ENCODE results near the gene P2RX4. TPM values are rescaled to one million over a fixed set of nuclear protein-coding genes. Genes with fewer than 3 reads are reported as not detected.
A peak's percentile ranks its signal among the peaks of the same experiment; 100 is the strongest.
"Not testable (repeated sequence)": the region's sequence is repeated elsewhere in the genome, so short reads cannot be mapped to it uniquely, and the experiment has no call there.

Gene P2RX4
- total and polyA plus RNA-seq, 12 donors = 13.3 to 114 (median 34.4) TPM

DNA sequence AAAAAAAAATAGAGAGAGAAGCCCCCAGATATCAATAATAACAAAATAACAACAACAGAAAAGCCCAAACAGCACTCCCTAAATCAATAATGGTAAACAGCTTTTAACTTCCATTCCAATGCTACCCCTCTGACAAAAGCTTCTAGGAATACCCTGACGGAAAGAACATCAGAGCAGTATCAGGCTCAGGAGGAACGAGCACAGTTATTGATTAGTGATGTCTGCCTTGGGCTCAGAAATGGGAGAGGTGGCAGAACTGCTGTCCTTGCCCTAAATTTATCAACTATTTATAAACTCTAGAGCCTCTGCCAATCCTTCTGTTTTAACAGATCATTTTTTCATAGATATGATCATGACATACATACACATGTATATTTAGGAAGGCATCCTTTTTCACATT, 41.9 kb downstream of the P2RX4 start:
- TF ChIP-seq CTCF (IDR thresholded peaks at IDR 0.05) = no peak
- Histone ChIP-seq H3K4me3 (no peak overlapping the region), H3K27ac (no peak overlapping the region), H3K27me3 (no peaks in the 10 kb centered on the region), H3K36me3 (replicated peaks in 1 of 2) (peaks cover 0 to 57% of the 10 kb centered on the region in 2 donors), H3K4me1 (replicated peaks in 1 of 2) (no peaks in the 10 kb centered on the region), H3K9me3 (replicated peaks in 1 of 3) (no peaks in the 10 kb centered on the region)
- intact Hi-C loops (cut with DNase I) = no loop called here
- DNase-seq = no peak
- 61 to 94% (median 70%) methylated on average over 2 of the region's 2 CpGs for WGBS, 4 donors

DNA sequence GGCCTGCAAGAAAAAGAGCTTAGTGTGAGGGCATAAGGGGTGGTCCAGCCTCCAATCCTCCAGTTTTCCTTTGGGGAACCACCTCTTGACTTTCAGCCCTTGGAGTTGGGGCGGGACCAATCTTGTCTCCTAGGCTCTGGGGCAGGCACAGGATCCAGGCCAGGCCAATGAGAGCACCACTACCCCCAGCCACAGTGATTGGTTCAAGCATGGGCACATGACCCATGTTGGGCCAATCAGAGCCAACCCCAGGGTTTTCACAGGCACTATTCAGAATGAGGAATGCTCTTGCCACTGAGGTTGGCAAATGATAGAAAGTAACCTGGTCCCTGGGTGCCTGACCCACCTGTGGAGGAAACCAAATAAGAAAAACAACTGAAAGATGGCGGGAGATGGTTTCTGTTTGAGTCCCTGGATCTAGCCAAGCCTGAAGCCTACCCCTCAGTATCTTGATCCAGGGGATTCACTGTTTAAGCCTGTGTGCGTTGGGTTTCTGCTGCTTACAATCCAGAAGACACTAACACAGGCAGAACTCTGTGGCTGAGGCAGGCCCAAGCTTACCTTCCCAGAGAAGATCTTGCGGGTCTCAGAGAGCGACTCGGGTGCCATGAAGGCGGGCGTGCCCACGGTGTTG, 42.9 kb downstream of the P2RX4 start:
- no peak for DNase-seq
- Histone ChIP-seq H3K4me1 (replicated peaks in 1 of 2) (no peaks in the 10 kb centered on the region), H3K27me3 (no peaks in the 10 kb centered on the region), H3K27ac (no peak overlapping the region), H3K9me3 (replicated peaks in 1 of 3) (no peaks in the 10 kb centered on the region), H3K36me3 (replicated peaks in 1 of 2) (peaks cover 0 to 57% of the 10 kb centered on the region in 2 donors), H3K4me3 (no peak overlapping the region)
- intact Hi-C loops (cut with DNase I) = no loop called here
- WGBS, 4 donors = 91 to 99% (median 95%) methylated on average over 9 of the region's 9 CpGs
- TF ChIP-seq POLR2A (IDR thresholded peaks at IDR 0.05) (no peak), CTCF (IDR thresholded peaks at IDR 0.05) (no peak)

- Histone ChIP-seq H3K27me3 (no peaks in the 10 kb centered on the region), H3K36me3 (replicated peaks in 1 of 2) (peaks cover 0 to 53% of the 10 kb centered on the region in 2 donors), H3K27ac (no peak overlapping the region), H3K9me3 (replicated peaks in 1 of 3) (no peaks in the 10 kb centered on the region), H3K4me1 (replicated peaks in 1 of 2) (no peaks in the 10 kb centered on the region), H3K4me3 (no peak overlapping the region)
- TF ChIP-seq POLR2A (IDR thresholded peaks at IDR 0.05) (no peak), CTCF (IDR thresholded peaks at IDR 0.05) (no peak)
- DNase-seq = no peak
- 93 to 97% (median 97%) methylated on average over 15 of the region's 15 CpGs for WGBS, 4 donors
- intact Hi-C loops (cut with DNase I) = no loop called here
Observed at GRCh38 chr12:121253638-121254335, 43.9 kb downstream of the P2RX4 start.

- no peaks in the 10 kb centered on the region for H3K4me1 ChIP-seq (replicated peaks in 1 of 2)
- no peaks in the 10 kb centered on the region for H3K27me3 ChIP-seq
- intact Hi-C loops (cut with DNase I) = no loop called here
- TF ChIP-seq POLR2A (IDR thresholded peaks at IDR 0.05) (no peak), CTCF (IDR thresholded peaks at IDR 0.05) (no peak)
- no peak overlapping the region for H3K27ac ChIP-seq
- peaks cover 0 to 43% of the 10 kb centered on the region in 2 donors for H3K36me3 ChIP-seq (replicated peaks in 1 of 2)
- DNase-seq = peak in 1 of 7 donors; percentile 5
- H3K9me3 ChIP-seq (replicated peaks in 1 of 3) = no peaks in the 10 kb centered on the region
- WGBS, 4 donors = 89 to 96% (median 94%) methylated on average over 9 of the region's 9 CpGs
- no peak overlapping the region for H3K4me3 ChIP-seq
Observed at GRCh38 chr12:121255433-121255832, 45.5 kb downstream of the P2RX4 start.

DNA sequence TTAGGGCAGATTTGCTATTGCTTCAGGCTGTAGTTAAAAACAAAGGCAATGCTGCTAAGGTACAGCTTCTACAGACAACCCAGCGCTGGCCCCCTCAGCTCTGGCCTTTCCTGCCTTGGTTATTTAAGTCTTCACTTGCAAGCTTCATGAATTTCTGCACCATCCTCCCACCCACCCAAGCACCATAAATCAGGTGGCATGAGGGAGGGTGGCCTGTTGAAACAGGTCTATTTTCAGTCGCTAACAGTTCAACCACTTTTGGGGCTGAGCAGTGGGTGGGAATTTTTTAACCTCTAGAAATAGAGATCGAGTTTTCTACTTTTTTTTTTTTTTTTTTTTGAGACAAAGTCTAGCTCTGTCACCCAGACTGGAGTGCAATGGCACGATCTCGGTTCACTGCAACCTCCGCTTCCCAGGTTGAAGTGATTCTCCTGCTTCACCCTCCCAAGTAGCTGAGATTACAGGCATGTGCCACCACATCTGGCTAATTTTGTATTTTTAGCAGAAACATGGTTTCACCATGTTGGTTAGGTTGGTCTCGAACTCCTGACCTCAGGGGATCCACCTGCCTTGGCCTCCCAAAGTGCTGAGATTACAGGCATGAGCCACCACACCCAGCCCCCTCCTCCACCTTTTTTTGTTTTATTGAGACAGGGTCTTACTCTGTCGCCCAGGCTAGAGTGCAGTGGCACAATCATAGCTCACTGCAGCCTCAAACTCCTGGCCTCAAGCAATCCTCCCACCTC, 47.9 kb downstream of the P2RX4 start:
- DNase-seq; intact Hi-C loops (cut with DNase I); H3K27me3 ChIP-seq; H3K4me3 ChIP-seq; H3K9me3 ChIP-seq (replicated peaks in 1 of 3); H3K27ac ChIP-seq; H3K4me1 ChIP-seq (replicated peaks in 1 of 2): not testable (repeated sequence)
- H3K36me3 ChIP-seq (replicated peaks in 1 of 2) = peaks cover 0 to 40% of the 10 kb centered on the region in 2 donors
- WGBS, 4 donors = 93 to 98% (median 94%) methylated on average over 8 of the region's 8 CpGs

Data from adrenal gland (tissue), 12 donors.